ENCODE data around the gene RRP36.

GRCh38 chr6:43020847-43021246 is 576 bp upstream of the RRP36 start:
- TF ChIP-seq CTCF (IDR thresholded peaks at IDR 0.05) (no peak), EZH2 (IDR thresholded peaks at IDR 0.05) (no peak)

Data from neural progenitor cell (in vitro differentiated cells).